K562 (cell line): ENCODE measurements around the gene SFI1. TPM values are rescaled to one million over a fixed set of nuclear protein-coding genes. Genes with fewer than 3 reads are reported as not detected.

Experiments used
- ATAC-seq: fragments of 200-7000 bp; cut with Tn5 transposase; 3 replicates; pipeline ENCODE4 v1.9.1; 2020; ENCODE audit warnings: moderate library complexity
- BruUV-seq: library from RNA; stranded (reverse); fragments of 400-500 nt; replicated peaks from 2 replicates; lab custom pipeline; 2021; lab: Mats Ljungman, UMichigan
- CTCF ChIA-PET: fragments of 300-600 bp; formaldehyde crosslinking; extraction: SDS; loops from one replicate; lab custom pipeline; 2021; ENCODE audit warnings: low intra/inter-chr PET ratio; lab: Yijun Ruan, JAX
- POLR2A ChIA-PET: fragments of 300-600, 350-650 bp; sonication (Branson Sonifier 250); formaldehyde crosslinking; extraction: SDS; loops from one replicate; lab custom pipeline; 2021; ENCODE audit warnings: antibody characterized with exemption, inconsistent platforms; lab: Yijun Ruan, JAX
- DNase-seq, 4 experiments: peaks; one replicate each; pipeline versions ENCODE4 v3.0.0 to v3.0.0-alpha.2; 2011 to 2018; ENCODE audit warnings: low spot score in 3 of 4, mixed read lengths in 3 of 4; ENCODE audit errors: extremely low read depth in 1 of 4
- FAIRE-seq: peaks from 2 replicates; lab custom pipeline; 2011; peaks lifted over from hg19 to GRCh38; lab: Jason Lieb, UNC
- H2AFZ ChIP-seq: 2 replicates; pipeline ENCODE4 v1.6.0; 2011; ENCODE audit warnings: low read depth, low read length, control low read depth, inconsistent platforms
- H3K27ac ChIP-seq: fragments of 200-600 bp; 3 replicates; pipeline ENCODE4 v1.8.0; 2011; ENCODE audit warnings: low read depth, mild to moderate bottlenecking, control low read depth, inconsistent platforms, low read length, moderate library complexity, mixed read lengths; ENCODE audit errors: extremely low read depth
- H3K27me3 ChIP-seq, 2 experiments: fragments of 300-600 bp in 1 of 2; 2 replicates in 1 of 2; 3 replicates in 1 of 2; pipeline versions ENCODE4 v1.6.0 to v1.8.0; 2011; ENCODE audit warnings: inconsistent platforms in 2 of 2, low read length in 2 of 2, mild to moderate bottlenecking in 1 of 2, mixed read lengths in 1 of 2, moderate library complexity in 1 of 2; ENCODE audit not compliant: control insufficient read depth in 2 of 2, insufficient read depth in 2 of 2
- H3K36me3 ChIP-seq: fragments of 300-600 bp; 3 replicates; pipeline ENCODE4 v1.8.0; 2011; ENCODE audit warnings: mild to moderate bottlenecking, low read length, inconsistent platforms; ENCODE audit not compliant: control insufficient read depth, insufficient read depth
- H3K4me1 ChIP-seq, 2 experiments: fragments of 200-600 bp in 1 of 2; replicated peaks in 1 of 2; 2 replicates in 1 of 2; 3 replicates in 1 of 2; pipeline versions ENCODE4 v1.5.1 to v1.8.0; 2011; ENCODE audit warnings: inconsistent platforms in 2 of 2, low read length in 2 of 2, mild to moderate bottlenecking in 1 of 2, mixed read lengths in 1 of 2, moderate library complexity in 1 of 2; ENCODE audit not compliant: control insufficient read depth in 2 of 2, insufficient read depth in 2 of 2
- H3K4me2 ChIP-seq: 2 replicates; pipeline ENCODE4 v1.6.1; 2011; ENCODE audit warnings: low read length, control low read depth, inconsistent platforms, mixed read lengths; ENCODE audit not compliant: insufficient read depth
- H3K4me3 ChIP-seq: fragments of 200-600 bp; sonication (generic), shearing (Covaris generic); 2 replicates; pipeline ENCODE4 v1.5.1; 2016; ENCODE audit warnings: control low read depth, inconsistent platforms
- H3K79me2 ChIP-seq: fragments of 200-600 bp; 3 replicates; pipeline ENCODE4 v1.8.0; 2011; ENCODE audit warnings: low read length, inconsistent platforms; ENCODE audit not compliant: control insufficient read depth, insufficient read depth
- H3K9ac ChIP-seq, 2 experiments: 2 replicates each; pipeline versions ENCODE4 v1.6.0 to v1.6.1; 2011; ENCODE audit warnings: low read depth in 2 of 2, low read length in 2 of 2, control low read depth in 1 of 2, inconsistent platforms in 1 of 2, mild to moderate bottlenecking in 1 of 2, mixed read lengths in 1 of 2; ENCODE audit not compliant: insufficient read depth in 1 of 2
- H3K9me1 ChIP-seq: one replicate; pipeline ENCODE4 v1.6.0; 2011; ENCODE audit warnings: inconsistent platforms, mild to moderate bottlenecking, low read length, moderate library complexity; ENCODE audit not compliant: control insufficient read depth, insufficient read depth
- H3K9me3 ChIP-seq: replicated peaks from 2 replicates; pipeline ENCODE4 v1.5.1; 2011; ENCODE audit warnings: low read depth, low read length, inconsistent platforms; ENCODE audit not compliant: control insufficient read depth, insufficient read depth
- H4K20me1 ChIP-seq: replicated peaks from 2 replicates; pipeline ENCODE4 v1.6.1; 2011; ENCODE audit warnings: low read length, inconsistent platforms, mixed read lengths; ENCODE audit not compliant: control insufficient read depth, insufficient read depth
- C11orf30 ChIP-seq: fragments of 450-650 bp; IDR thresholded peaks from 2 replicates; pipeline ENCODE4 v1.6.1; 2016; ENCODE audit warnings: low read depth, mild to moderate bottlenecking
- CHD2 ChIP-seq: IDR thresholded peaks from 2 replicates; pipeline ENCODE4 v1.6.1; 2011; ENCODE audit warnings: low read depth, low read length
- EGR1 ChIP-seq: fragments of 450-650 bp; conservative IDR thresholded peaks from 2 replicates; pipeline ENCODE4 v1.6.1; 2017; ENCODE audit warnings: mild to moderate bottlenecking
- HDAC1 ChIP-seq, 2 experiments: fragments of 450-650 bp; IDR thresholded peaks; 2 replicates each; pipeline ENCODE4 v1.6.1; 2016 to 2017; ENCODE audit warnings: inconsistent platforms in 1 of 2, mild to moderate bottlenecking in 1 of 2, moderate library complexity in 1 of 2
- MAFF ChIP-seq: IDR thresholded peaks from 2 replicates; pipeline ENCODE4 v1.6.1; 2012; ENCODE audit warnings: low read length, improper control_type of control experiment
- MAFK ChIP-seq: IDR thresholded peaks from 2 replicates; pipeline ENCODE4 v1.6.1; 2011; ENCODE audit warnings: low read length, improper control_type of control experiment
- MAZ ChIP-seq, 2 experiments: fragments of 450-650 bp in 1 of 2; sonication (generic) in 1 of 2; formaldehyde crosslinking; IDR thresholded peaks in 1 of 2; conservative IDR thresholded peaks in 1 of 2; 2 replicates each; pipeline versions ENCODE4 v1.4.0 to v1.5.0; 2020; ENCODE audit warnings: mild to moderate bottlenecking in 1 of 2, missing genetic modification reagents in 1 of 2
- POLR2B ChIP-seq: fragments of 450-650 bp; IDR thresholded peaks from 2 replicates; pipeline ENCODE4 v1.6.1; 2018; ENCODE audit warnings: low read depth; ENCODE audit not compliant: partially characterized antibody
- SMARCA4 ChIP-seq: fragments of 450-650 bp; IDR thresholded peaks from 2 replicates; pipeline ENCODE4 v1.6.1; 2016
- ZNF316 ChIP-seq: fragments of 450-650 bp; IDR thresholded peaks from 2 replicates; pipeline ENCODE4 v1.6.1; 2016
- WGBS: fragments of 100-300 bp; shearing (Covaris generic); methylation state at CpG from one replicate; pipeline ENCODE4 v1.1.6; 2016; ENCODE audit warnings: low coverage, mixed read lengths; ENCODE audit not compliant: insufficient coverage; ENCODE audit errors: missing lambda C conversion rate; 5-methylcytosine and 5-hydroxymethylcytosine counted together
- in situ Hi-C: fragments of 300-500 bp; cut with MboI; formaldehyde crosslinking; loops from 4 replicates; pipeline ENCODE4 v1.15.0; 2018; ENCODE audit warnings: inconsistent platforms, mixed read lengths
- intact Hi-C: fragments of 100-400 bp; cut with micrococcal nuclease; formaldehyde crosslinking; loops from 2 replicates; pipeline ENCODE4 v1.14.2; 2022
- polyA plus RNA-seq, 8 experiments: library from polyadenylated mRNA; depleted of rRNA in 4 of 8; stranded (reverse) in 5 of 8; unstranded in 3 of 8; fragments of >200 nt; fragmentation: Nextera tagmentation in 2 of 8; fragmentation: Illumina TruSeq in 1 of 8; extraction: Ambion mirVana in 2 of 8; extraction: Trizol in 1 of 8; gene quantifications; 2 replicates each; pipeline versions ENCODE4 v1.2.1 to v1.2.3, GENCODE V29; 2011 to 2014; ENCODE audit warnings: inconsistent platforms in 1 of 8, missing spikeins in 1 of 8
- total RNA-seq, 7 experiments: library from RNA; depleted of rRNA in 6 of 7; stranded (reverse); fragments of >200 nt in 6 of 7; fragmentation: Illumina TruSeq in 2 of 7; extraction: Trizol in 2 of 7; gene quantifications; 2 replicates each; pipeline versions ENCODE4 v1.2.1 to v1.2.3, GENCODE V29; 2011 to 2021; ENCODE audit warnings: low replicate concordance in 1 of 7
- TF ChIP-seq, protein P1 (sequence below), 2 experiments: fragments of 200-800 bp in 1 of 2; sonication (Bioruptor generic) in 1 of 2; sonication (generic) in 1 of 2; formaldehyde crosslinking in 1 of 2; IDR thresholded peaks in 1 of 2; conservative IDR thresholded peaks in 1 of 2; 2 replicates each; pipeline versions ENCODE4 v1.5.0 to v1.6.1; 2016 to 2020; ENCODE audit warnings: missing compliant biosample characterization in 1 of 2, missing genetic modification characterization in 1 of 2, missing genetic modification reagents in 1 of 2
- TF ChIP-seq, protein P2 (sequence below), 3 experiments: fragments of 200-800 bp in 1 of 3; fragments of 250-450 bp in 1 of 3; fragments of 450-650 bp in 1 of 3; sonication (Bioruptor Pico) in 1 of 3; sonication (Bioruptor generic) in 1 of 3; formaldehyde crosslinking in 1 of 3; IDR thresholded peaks; 2 replicates each; pipeline versions ENCODE4 v1.6.1 to v1.8.0; 2016 to 2022; ENCODE audit warnings: mild to moderate bottlenecking in 2 of 3, missing genetic modification characterization in 2 of 3, missing compliant biosample characterization in 1 of 3, moderate library complexity in 1 of 3
- TF ChIP-seq, protein P3 (sequence below): fragments of 250-450 bp; sonication (Bioruptor Pico); IDR thresholded peaks from 2 replicates; pipeline ENCODE4 v1.8.0; 2022; ENCODE audit warnings: inconsistent platforms
- TF ChIP-seq, protein P4 (sequence below): sonication (generic); formaldehyde crosslinking; IDR thresholded peaks from 2 replicates; pipeline ENCODE4 v1.8.0; 2022; ENCODE audit warnings: mild to moderate bottlenecking, missing genetic modification reagents

Gene SFI1
- total and polyA plus RNA-seq, 9 of the 15 experiments (the other 6 are each of a cell fraction or from before 2014, with no cell fraction given), result 3.0 to 25.6 (median 14.1) TPM

DNA sequence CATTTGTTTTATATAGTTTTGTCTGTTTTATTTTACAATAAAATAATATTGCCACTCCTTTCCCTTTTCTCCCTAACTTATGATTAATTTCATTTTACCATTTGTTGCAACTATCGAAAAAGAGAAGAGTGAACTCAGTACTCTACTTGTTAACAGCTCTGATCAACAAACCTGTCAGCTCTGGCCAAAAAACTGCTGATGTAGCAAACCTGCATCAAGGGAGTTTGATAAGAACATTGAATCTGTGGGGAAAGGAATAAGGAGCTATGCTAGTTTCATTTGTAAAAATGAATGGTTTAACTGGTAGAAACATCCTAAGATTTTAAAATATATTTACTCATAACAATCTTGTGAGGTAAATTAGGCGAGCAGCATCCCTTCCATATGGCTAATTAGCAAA, 49.6 kb upstream of the SFI1 start:
- WGBS, result 91% methylated on average over 2 of the region's 2 CpGs
- no peak overlapping the region for H3K4me2 ChIP-seq
- H4K20me1 ChIP-seq, result no peaks in the 10 kb centered on the region
- H3K9me3 ChIP-seq, result no peaks in the 10 kb centered on the region
- no peak overlapping the region for H2AFZ ChIP-seq
- H3K27ac ChIP-seq, result no peak overlapping the region
- H3K36me3 ChIP-seq, result peaks cover 53% of the 10 kb centered on the region; the same call in 2 of the 3 replicates
- H3K9ac ChIP-seq, result no peak overlapping the region
- H3K4me1 ChIP-seq, result no peaks in the 10 kb centered on the region
- no peak for DNase-seq
- POLR2A ChIA-PET, result interaction anchor here (0.6 to 1.1 kb wide), 2 partner anchors 21 to 22 kb away, joined by 3 read pairs; no protein-coding TSS in a partner anchor
- in situ Hi-C loops, result no loop called here
- BruUV-seq, result no TSS peak
- intact Hi-C loops, result no loop called here
- no peaks in the 10 kb centered on the region for H3K9me1 ChIP-seq
- CTCF ChIA-PET, result no interaction called here
- no peak for FAIRE-seq
- H3K79me2 ChIP-seq, result no peaks in the 10 kb centered on the region
- no peaks in the 10 kb centered on the region for H3K27me3 ChIP-seq
- H3K4me3 ChIP-seq, result no peak overlapping the region
- no peak for ATAC-seq
- TF ChIP-seq, protein P1, sequence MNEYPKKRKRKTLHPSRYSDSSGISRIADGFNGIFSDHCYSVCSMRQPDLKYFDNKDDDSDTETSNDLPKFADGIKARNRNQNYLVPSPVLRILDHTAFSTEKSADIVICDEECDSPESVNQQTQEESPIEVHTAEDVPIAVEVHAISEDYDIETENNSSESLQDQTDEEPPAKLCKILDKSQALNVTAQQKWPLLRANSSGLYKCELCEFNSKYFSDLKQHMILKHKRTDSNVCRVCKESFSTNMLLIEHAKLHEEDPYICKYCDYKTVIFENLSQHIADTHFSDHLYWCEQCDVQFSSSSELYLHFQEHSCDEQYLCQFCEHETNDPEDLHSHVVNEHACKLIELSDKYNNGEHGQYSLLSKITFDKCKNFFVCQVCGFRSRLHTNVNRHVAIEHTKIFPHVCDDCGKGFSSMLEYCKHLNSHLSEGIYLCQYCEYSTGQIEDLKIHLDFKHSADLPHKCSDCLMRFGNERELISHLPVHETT (CRISPR knock-in tag; conservative IDR thresholded peaks at IDR 0.05 in 1 of 2, IDR thresholded peaks at IDR 0.05 in 1 of 2), result no peak
- TF ChIP-seq EGR1 (no peak), POLR2B (no peak), HDAC1 (IDR thresholded peaks at IDR 0.05) (no peak), C11orf30 (peak; percentile 78), MAZ (CRISPR knock-in tag; conservative IDR thresholded peaks at IDR 0.05 in 1 of 2, IDR thresholded peaks at IDR 0.05 in 1 of 2) (no peak), MAFF (peak; percentile 88), MAFK (peak; percentile 89), ZNF316 (peak; percentile 87), CHD2 (no peak), SMARCA4 (no peak)
- TF ChIP-seq, protein P2, sequence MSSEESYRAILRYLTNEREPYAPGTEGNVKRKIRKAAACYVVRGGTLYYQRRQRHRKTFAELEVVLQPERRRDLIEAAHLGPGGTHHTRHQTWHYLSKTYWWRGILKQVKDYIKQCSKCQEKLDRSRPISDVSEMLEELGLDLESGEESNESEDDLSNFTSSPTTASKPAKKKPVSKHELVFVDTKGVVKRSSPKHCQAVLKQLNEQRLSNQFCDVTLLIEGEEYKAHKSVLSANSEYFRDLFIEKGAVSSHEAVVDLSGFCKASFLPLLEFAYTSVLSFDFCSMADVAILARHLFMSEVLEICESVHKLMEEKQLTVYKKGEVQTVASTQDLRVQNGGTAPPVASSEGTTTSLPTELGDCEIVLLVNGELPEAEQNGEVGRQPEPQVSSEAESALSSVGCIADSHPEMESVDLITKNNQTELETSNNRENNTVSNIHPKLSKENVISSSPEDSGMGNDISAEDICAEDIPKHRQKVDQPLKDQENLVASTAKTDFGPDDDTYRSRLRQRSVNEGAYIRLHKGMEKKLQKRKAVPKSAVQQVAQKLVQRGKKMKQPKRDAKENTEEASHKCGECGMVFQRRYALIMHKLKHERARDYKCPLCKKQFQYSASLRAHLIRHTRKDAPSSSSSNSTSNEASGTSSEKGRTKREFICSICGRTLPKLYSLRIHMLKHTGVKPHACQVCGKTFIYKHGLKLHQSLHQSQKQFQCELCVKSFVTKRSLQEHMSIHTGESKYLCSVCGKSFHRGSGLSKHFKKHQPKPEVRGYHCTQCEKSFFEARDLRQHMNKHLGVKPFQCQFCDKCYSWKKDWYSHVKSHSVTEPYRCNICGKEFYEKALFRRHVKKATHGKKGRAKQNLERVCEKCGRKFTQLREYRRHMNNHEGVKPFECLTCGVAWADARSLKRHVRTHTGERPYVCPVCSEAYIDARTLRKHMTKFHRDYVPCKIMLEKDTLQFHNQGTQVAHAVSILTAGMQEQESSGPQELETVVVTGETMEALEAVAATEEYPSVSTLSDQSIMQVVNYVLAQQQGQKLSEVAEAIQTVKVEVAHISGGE (CRISPR knock-in tag; IDR thresholded peaks at IDR 0.05), result no peak
- TF ChIP-seq, protein P3, sequence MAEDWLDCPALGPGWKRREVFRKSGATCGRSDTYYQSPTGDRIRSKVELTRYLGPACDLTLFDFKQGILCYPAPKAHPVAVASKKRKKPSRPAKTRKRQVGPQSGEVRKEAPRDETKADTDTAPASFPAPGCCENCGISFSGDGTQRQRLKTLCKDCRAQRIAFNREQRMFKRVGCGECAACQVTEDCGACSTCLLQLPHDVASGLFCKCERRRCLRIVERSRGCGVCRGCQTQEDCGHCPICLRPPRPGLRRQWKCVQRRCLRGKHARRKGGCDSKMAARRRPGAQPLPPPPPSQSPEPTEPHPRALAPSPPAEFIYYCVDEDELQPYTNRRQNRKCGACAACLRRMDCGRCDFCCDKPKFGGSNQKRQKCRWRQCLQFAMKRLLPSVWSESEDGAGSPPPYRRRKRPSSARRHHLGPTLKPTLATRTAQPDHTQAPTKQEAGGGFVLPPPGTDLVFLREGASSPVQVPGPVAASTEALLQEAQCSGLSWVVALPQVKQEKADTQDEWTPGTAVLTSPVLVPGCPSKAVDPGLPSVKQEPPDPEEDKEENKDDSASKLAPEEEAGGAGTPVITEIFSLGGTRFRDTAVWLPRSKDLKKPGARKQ (CRISPR knock-in tag), result no peak
- TF ChIP-seq, protein P4, sequence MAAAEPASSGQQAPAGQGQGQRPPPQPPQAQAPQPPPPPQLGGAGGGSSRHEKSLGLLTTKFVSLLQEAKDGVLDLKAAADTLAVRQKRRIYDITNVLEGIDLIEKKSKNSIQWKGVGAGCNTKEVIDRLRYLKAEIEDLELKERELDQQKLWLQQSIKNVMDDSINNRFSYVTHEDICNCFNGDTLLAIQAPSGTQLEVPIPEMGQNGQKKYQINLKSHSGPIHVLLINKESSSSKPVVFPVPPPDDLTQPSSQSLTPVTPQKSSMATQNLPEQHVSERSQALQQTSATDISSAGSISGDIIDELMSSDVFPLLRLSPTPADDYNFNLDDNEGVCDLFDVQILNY (CRISPR knock-in tag), result no peak
